ENCODE results near the gene SSC4D. TPM values are rescaled to one million over a fixed set of nuclear protein-coding genes. Genes with fewer than 3 reads are reported as not detected.

SSC4D gene
- total RNA-seq, 1 experiment from 2014 or later = 14.8 TPM

- no CpG with 5 or more reads among the region's 3 CpGs for WGBS (ENCODE audit: extremely low coverage, insufficient read length, low lambda C conversion rate)
- Histone ChIP-seq H3K79me2 (ENCODE audit: insufficient read depth, low read length) (no peaks in the 10 kb centered on the region), H3K9me3 (ENCODE audit: control insufficient read depth, low read depth, low read length) (no peaks in the 10 kb centered on the region), H4K91ac (ENCODE audit: insufficient read length, low read depth, low read length) (no peak overlapping the region), H3K23ac (ENCODE audit: insufficient read length, low read depth, low read length) (no peak overlapping the region), H3K9ac (ENCODE audit: extremely low read depth, insufficient read length, low read length) (no peak overlapping the region), H3T11ph (ENCODE audit: low read length) (no peak overlapping the region), H3K4ac (ENCODE audit: low read depth, low read length) (no peak overlapping the region), H3K79me1 (ENCODE audit: insufficient read depth, low read depth, low read length, poor library complexity, severe bottlenecking) (no peaks in the 10 kb centered on the region), H2BK12ac (ENCODE audit: insufficient read length, low read depth, low read length) (no peak overlapping the region), H3K4me1 (ENCODE audit: insufficient read depth, low read length) (no peaks in the 10 kb centered on the region; the same call in 1 of the 2 replicates), H3K27me3 (ENCODE audit: insufficient read depth, low read length) (no peaks in the 10 kb centered on the region), H4K5ac (ENCODE audit: insufficient read length, low read depth, low read length) (no peak overlapping the region), H3K4me2 (ENCODE audit: insufficient read depth, insufficient read length, low read length) (no peak overlapping the region), H3K14ac (ENCODE audit: insufficient read depth, low read length) (no peak overlapping the region), H4K20me1 (ENCODE audit: control insufficient read depth, insufficient read depth, insufficient read length) (no peaks in the 10 kb centered on the region), H2BK20ac (ENCODE audit: low read depth, low read length, poor library complexity, severe bottlenecking) (no peak overlapping the region), H2AFZ (ENCODE audit: low read length) (no peak overlapping the region), H3K23me2 (ENCODE audit: insufficient read length, low read depth, low read length, poor library complexity, severe bottlenecking) (no peaks in the 10 kb centered on the region), H2BK120ac (ENCODE audit: low read depth, low read length, poor library complexity, severe bottlenecking) (no peak overlapping the region), H3K27ac (ENCODE audit: insufficient read length, low read depth, low read length) (no peak overlapping the region), H3K18ac (ENCODE audit: insufficient read length, low read depth, low read length) (no peak overlapping the region), H2BK15ac (ENCODE audit: low read depth, low read length) (no peak overlapping the region), H2BK5ac (ENCODE audit: insufficient read length, low read length) (no peak overlapping the region), H2AK5ac (ENCODE audit: insufficient read length, low read length) (no peak overlapping the region), H3K56ac (ENCODE audit: insufficient read length, low read depth, low read length) (no peak overlapping the region), H4K8ac (replicated peaks; ENCODE audit: insufficient read length, low read depth, low read length) (no peak overlapping the region)
- Mint-ChIP-seq H3K27me3 (ENCODE audit: low read depth) (no peaks in the 10 kb centered on the region), H3K36me3 (ENCODE audit: insufficient read depth in 1 of 3, low read depth in 3 of 3) (peaks cover 2 to 6% (median 4%) of the 10 kb centered on the region in 3 experiments; a peak in 5 of 7 replicates), H3K9me3 (no peaks in the 10 kb centered on the region), H3K27ac (no peak overlapping the region; a peak in 1 of 7 replicates), H3K4me3 (no peak overlapping the region), H3K4me1 (peaks cover 6 to 10% of the 10 kb centered on the region in 2 experiments)
- TF ChIP-seq, protein P1, sequence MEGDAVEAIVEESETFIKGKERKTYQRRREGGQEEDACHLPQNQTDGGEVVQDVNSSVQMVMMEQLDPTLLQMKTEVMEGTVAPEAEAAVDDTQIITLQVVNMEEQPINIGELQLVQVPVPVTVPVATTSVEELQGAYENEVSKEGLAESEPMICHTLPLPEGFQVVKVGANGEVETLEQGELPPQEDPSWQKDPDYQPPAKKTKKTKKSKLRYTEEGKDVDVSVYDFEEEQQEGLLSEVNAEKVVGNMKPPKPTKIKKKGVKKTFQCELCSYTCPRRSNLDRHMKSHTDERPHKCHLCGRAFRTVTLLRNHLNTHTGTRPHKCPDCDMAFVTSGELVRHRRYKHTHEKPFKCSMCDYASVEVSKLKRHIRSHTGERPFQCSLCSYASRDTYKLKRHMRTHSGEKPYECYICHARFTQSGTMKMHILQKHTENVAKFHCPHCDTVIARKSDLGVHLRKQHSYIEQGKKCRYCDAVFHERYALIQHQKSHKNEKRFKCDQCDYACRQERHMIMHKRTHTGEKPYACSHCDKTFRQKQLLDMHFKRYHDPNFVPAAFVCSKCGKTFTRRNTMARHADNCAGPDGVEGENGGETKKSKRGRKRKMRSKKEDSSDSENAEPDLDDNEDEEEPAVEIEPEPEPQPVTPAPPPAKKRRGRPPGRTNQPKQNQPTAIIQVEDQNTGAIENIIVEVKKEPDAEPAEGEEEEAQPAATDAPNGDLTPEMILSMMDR (conservative IDR thresholded peaks at IDR 0.05) = no peak
- DNase-seq = no peak
Observed at GRCh38 chr7:76430836-76431235, 21.3 kb upstream of the SSC4D start.

All from H9 (cell line).